ENCODE results near the gene CES3.
A peak's percentile ranks its signal among the peaks of the same experiment; 100 is the strongest.
"Not testable (repeated sequence)": the region's sequence is repeated elsewhere in the genome, so short reads cannot be mapped to it uniquely, and the experiment has no call there.

The CES3 gene

GRCh38 chr16:66986559-66986958 is 25.5 kb downstream of the CES3 start:
- no peak for TF ChIP-seq CTCF (conservative IDR thresholded peaks at IDR 0.05; ENCODE audit: low read depth, low read length)
- no peak overlapping the region for H3K4me3 ChIP-seq (ENCODE audit: low read length)
- no peak for DNase-seq (ENCODE audit: low read depth)

- no peak within 1 kb of the TSS for H3K4me3 ChIP-seq (ENCODE audit: low read length)
- no peak for TF ChIP-seq CTCF (conservative IDR thresholded peaks at IDR 0.05; ENCODE audit: low read depth, low read length)
- DNase-seq (ENCODE audit: low read depth): no peak
Observed at GRCh38 chr16:66988197-66988788, 27.2 kb downstream of the CES3 start, which contains the start of gene CES4A. Gene CES4A, plus strand, starts transcription at chr16:66988589. Its CDS starts 184 bp downstream, at chr16:66988773.

GRCh38 chr16:66991545-66992077 is 30.5 kb downstream of the CES3 start:
- no peak for DNase-seq (ENCODE audit: low read depth)
- H3K4me3 ChIP-seq (ENCODE audit: low read length): no peak overlapping the region
- no peak for TF ChIP-seq CTCF (conservative IDR thresholded peaks at IDR 0.05; ENCODE audit: low read depth, low read length)

- DNase-seq (ENCODE audit: low read depth); H3K4me3 ChIP-seq (ENCODE audit: low read length): not testable (repeated sequence)
Observed at GRCh38 chr16:66993558-66993957, 32.5 kb downstream of the CES3 start.

GRCh38 chr16:66996324-66996982 is 35.4 kb downstream of the CES3 start:
- no peak overlapping the region for H3K4me3 ChIP-seq (ENCODE audit: low read length)
- DNase-seq (ENCODE audit: low read depth): peak; percentile 11
- TF ChIP-seq CTCF (conservative IDR thresholded peaks at IDR 0.05; ENCODE audit: low read depth, low read length): no peak

- no peak overlapping the region for H3K4me3 ChIP-seq (ENCODE audit: low read length)
- DNase-seq (ENCODE audit: low read depth): no peak
- TF ChIP-seq CTCF (conservative IDR thresholded peaks at IDR 0.05; ENCODE audit: low read depth, low read length): no peak
Observed at GRCh38 chr16:66996983-66997358, 35.9 kb downstream of the CES3 start.

- H3K4me3 ChIP-seq (ENCODE audit: low read length): peak overlapping the region; percentile 51
- no peak for TF ChIP-seq CTCF (conservative IDR thresholded peaks at IDR 0.05; ENCODE audit: low read depth, low read length)
- DNase-seq (ENCODE audit: low read depth): no peak
Observed at GRCh38 chr16:67000384-67001351, 39.6 kb downstream of the CES3 start.
